SK-N-SH (cell line): ENCODE data around the gene ZNF407. TPM values are rescaled to one million over a fixed set of nuclear protein-coding genes. Genes with fewer than 3 reads are reported as not detected.

Experiments used
- CTCF ChIA-PET: fragments of 300-600, 350-600 bp; formaldehyde crosslinking; extraction: SDS; loops from one replicate; lab custom pipeline; 2021; lab: Yijun Ruan, JAX
- POLR2A ChIA-PET: fragments of 350-600 bp; sonication (Branson Sonifier 250); formaldehyde crosslinking; extraction: SDS; loops from one replicate; lab custom pipeline; 2020; ENCODE audit warnings: antibody characterized with exemption, inconsistent platforms; lab: Yijun Ruan, JAX
- DNase-seq: peaks from one replicate; pipeline ENCODE4 v3.0.0; 2012
- H2AFZ ChIP-seq: fragments of 200-600 bp; sonication (generic); 2 replicates; pipeline ENCODE4 v1.8.1; 2016; ENCODE audit warnings: antibody characterized with exemption, mild to moderate bottlenecking, low read depth
- H3F3A ChIP-seq: fragments of 200-600 bp; sonication (generic); replicated peaks from 2 replicates; pipeline ENCODE3; 2016; ENCODE audit warnings: antibody characterized with exemption, mild to moderate bottlenecking; ENCODE audit not compliant: insufficient read depth
- H3K27ac ChIP-seq, 2 experiments: fragments of 200-500 bp in 1 of 2; fragments of 200-600 bp in 1 of 2; sonication (Bioruptor generic) in 1 of 2; sonication (generic), shearing (Covaris generic) in 1 of 2; 2 replicates each; pipeline versions ENCODE4 v1.5.1 to v1.6.1; 2014 to 2016; ENCODE audit warnings: low read depth in 2 of 2, inconsistent platforms in 1 of 2, low read length in 1 of 2, mild to moderate bottlenecking in 1 of 2, mixed read lengths in 1 of 2
- H3K27me3 ChIP-seq: fragments of 200-600 bp; sonication (generic), shearing (Covaris generic); 2 replicates; pipeline ENCODE4 v1.6.1; 2016; ENCODE audit warnings: mixed run types; ENCODE audit not compliant: insufficient read depth
- H3K36me3 ChIP-seq, 2 experiments: fragments of 200-500 bp in 1 of 2; fragments of 200-600 bp in 1 of 2; sonication (Bioruptor generic) in 1 of 2; sonication (generic) in 1 of 2; replicated peaks in 1 of 2; 2 replicates each; pipeline versions ENCODE3 to v1.5.1; 2014 to 2016; ENCODE audit warnings: low read length in 1 of 2, mild to moderate bottlenecking in 1 of 2; ENCODE audit not compliant: insufficient read depth in 2 of 2, control insufficient read depth in 1 of 2
- H3K4me1 ChIP-seq, 2 experiments: fragments of 200-500 bp in 1 of 2; fragments of 200-600 bp in 1 of 2; sonication (Bioruptor generic) in 1 of 2; sonication (generic), shearing (Covaris generic) in 1 of 2; 2 replicates each; pipeline versions ENCODE4 v1.5.1 to v1.6.1; 2014 to 2016; ENCODE audit warnings: low read depth in 1 of 2, low read length in 1 of 2, mixed run types in 1 of 2; ENCODE audit not compliant: insufficient read depth in 2 of 2, control insufficient read depth in 1 of 2
- H3K4me2 ChIP-seq: fragments of 200-600 bp; sonication (generic), shearing (Covaris generic); 2 replicates; pipeline ENCODE4 v1.6.1; 2017; ENCODE audit warnings: mixed run types
- H3K4me3 ChIP-seq, 2 experiments: fragments of 200-500 bp in 1 of 2; fragments of 200-600 bp in 1 of 2; sonication (Bioruptor generic) in 1 of 2; sonication (generic), shearing (Covaris generic) in 1 of 2; 2 replicates each; pipeline versions ENCODE4 v1.5.1 to v1.8.1; 2014 to 2016; ENCODE audit warnings: low read depth in 2 of 2, inconsistent platforms in 1 of 2, low read length in 1 of 2, mild to moderate bottlenecking in 1 of 2, mixed read lengths in 1 of 2, moderate library complexity in 1 of 2
- H3K79me2 ChIP-seq: fragments of 200-600 bp; sonication (generic); 2 replicates; pipeline ENCODE4 v1.8.1; 2017; ENCODE audit warnings: mild to moderate bottlenecking; ENCODE audit not compliant: insufficient read depth
- H3K9ac ChIP-seq: fragments of 200-600 bp; sonication (generic); 2 replicates; pipeline ENCODE4 v1.6.1; 2017; ENCODE audit warnings: mixed run types
- H3K9me2 ChIP-seq: fragments of 200-600 bp; sonication (generic); 2 replicates; pipeline ENCODE4 v1.6.1; 2017; ENCODE audit warnings: mixed run types
- H3K9me3 ChIP-seq: fragments of 200-600 bp; sonication (generic); 2 replicates; pipeline ENCODE4 v1.6.1; 2017; ENCODE audit warnings: mixed run types, mild to moderate bottlenecking, moderate library complexity
- H4K20me1 ChIP-seq: fragments of 200-600 bp; sonication (generic); 2 replicates; pipeline ENCODE4 v1.6.1; 2017; ENCODE audit warnings: mild to moderate bottlenecking, mixed run types; ENCODE audit not compliant: insufficient read depth
- EP300 ChIP-seq, 2 experiments: IDR thresholded peaks; 2 replicates each; pipeline versions ENCODE4 v1.4.0 to v1.6.1; 2012; ENCODE audit warnings: borderline replicate concordance in 1 of 2, low read depth in 1 of 2, low read length in 1 of 2
- EZH2phosphoT487 ChIP-seq: fragments of 200-600 bp; sonication (generic); IDR thresholded peaks from 2 replicates; pipeline ENCODE4 v1.6.1; 2017; ENCODE audit warnings: low read depth, mixed run types, mild to moderate bottlenecking, antibody characterized with exemption, moderate library complexity, borderline replicate concordance
- FOSL2 ChIP-seq: IDR thresholded peaks from 2 replicates; pipeline ENCODE4 v1.4.0; 2012; ENCODE audit warnings: low read depth, mild to moderate bottlenecking, moderate library complexity, borderline replicate concordance
- IRF3 ChIP-seq: fragments of 150-350 bp; IDR thresholded peaks from 2 replicates; pipeline ENCODE4 v1.6.1; 2016; ENCODE audit warnings: mild to moderate bottlenecking, low read depth, low read length
- MEF2A ChIP-seq: IDR thresholded peaks from 2 replicates; pipeline ENCODE4 v1.4.0; 2012; ENCODE audit warnings: low read depth, borderline replicate concordance
- PBX3 ChIP-seq: IDR thresholded peaks from 2 replicates; pipeline ENCODE4; 2012
- RCOR1 ChIP-seq: fragments of 150-350 bp; IDR thresholded peaks from 2 replicates; pipeline ENCODE4 v1.6.1; 2017; ENCODE audit warnings: antibody characterized with exemption, low read length
- RXRA ChIP-seq: IDR thresholded peaks from 2 replicates; pipeline ENCODE4 v1.4.0; 2012; ENCODE audit warnings: low read depth, mild to moderate bottlenecking, borderline replicate concordance
- TAF1 ChIP-seq: IDR thresholded peaks from 2 replicates; pipeline ENCODE4 v1.6.1; 2012; ENCODE audit warnings: low read depth, mild to moderate bottlenecking, low read length, moderate library complexity, borderline replicate concordance
- TEAD4 ChIP-seq: IDR thresholded peaks from 2 replicates; pipeline ENCODE4 v1.4.0; 2012; ENCODE audit warnings: mild to moderate bottlenecking, borderline replicate concordance; ENCODE audit not compliant: insufficient read depth
- USF1 ChIP-seq: IDR thresholded peaks from 2 replicates; pipeline ENCODE4 v1.4.0; 2012; ENCODE audit warnings: low read depth, borderline replicate concordance
- YY1 ChIP-seq: IDR thresholded peaks from 2 replicates; pipeline ENCODE4 v1.4.0; 2012; ENCODE audit warnings: low read depth, mild to moderate bottlenecking
- WGBS: methylation state at CpG from one replicate; pipeline ENCODE4 v1.1.6; 2017; ENCODE audit warnings: low lambda C conversion rate; 5-methylcytosine and 5-hydroxymethylcytosine counted together
- polyA plus RNA-seq, 3 experiments: library from polyadenylated mRNA; depleted of rRNA; stranded (reverse); fragments of >200 nt; gene quantifications; 2 replicates each; pipeline ENCODE4 v1.2.3, GENCODE V29; 2012
- TF ChIP-seq, protein P1 (sequence below): IDR thresholded peaks from 2 replicates; pipeline ENCODE4 v1.6.1; 2012; ENCODE audit warnings: mild to moderate bottlenecking, low read depth, low read length, moderate library complexity
- TF ChIP-seq, protein P2 (sequence below): IDR thresholded peaks from 2 replicates; pipeline ENCODE4 v1.4.0; 2012; ENCODE audit warnings: low read depth, borderline replicate concordance
- TF ChIP-seq, protein P3 (sequence below): fragments of 150-350 bp; IDR thresholded peaks from 2 replicates; pipeline ENCODE4 v1.6.1; 2017; ENCODE audit warnings: antibody characterized with exemption, low read length, low read depth, borderline replicate concordance

ZNF407 gene
- polyA plus RNA-seq, 1 of the 3 experiments (the other 2 are of a cell fraction), result 2.6 TPM

- H2AFZ ChIP-seq, result no peak overlapping the region
- no peaks in the 10 kb centered on the region for H3K79me2 ChIP-seq
- no peaks in the 10 kb centered on the region for H3K36me3 ChIP-seq
- no peak overlapping the region for H3K27ac ChIP-seq
- no peak overlapping the region for H3K4me2 ChIP-seq
- no peaks in the 10 kb centered on the region for H3F3A ChIP-seq
- DNase-seq, result no peak
- no peaks in the 10 kb centered on the region for H3K9me2 ChIP-seq
- WGBS, result 94% methylated on average over 3 of the region's 3 CpGs
- no peaks in the 10 kb centered on the region for H4K20me1 ChIP-seq
- no peaks in the 10 kb centered on the region for H3K27me3 ChIP-seq
- no peaks in the 10 kb centered on the region for H3K9me3 ChIP-seq
- peaks cover 3 to 10% of the 10 kb centered on the region in 2 experiments; a peak in 2 of 4 replicates for H3K4me1 ChIP-seq
- TF ChIP-seq FOSL2 (no peak), IRF3 (no peak), EZH2phosphoT487 (no peak), MEF2A (no peak), USF1 (no peak), PBX3 (no peak), RXRA (no peak), RCOR1 (no peak), YY1 (no peak), TEAD4 (no peak), EP300 (IDR thresholded peaks at IDR 0.05; ENCODE audit: borderline replicate concordance in 1 of 2, low read depth in 1 of 2, low read length in 1 of 2) (no peak), TAF1 (no peak)
- TF ChIP-seq, protein P1, sequence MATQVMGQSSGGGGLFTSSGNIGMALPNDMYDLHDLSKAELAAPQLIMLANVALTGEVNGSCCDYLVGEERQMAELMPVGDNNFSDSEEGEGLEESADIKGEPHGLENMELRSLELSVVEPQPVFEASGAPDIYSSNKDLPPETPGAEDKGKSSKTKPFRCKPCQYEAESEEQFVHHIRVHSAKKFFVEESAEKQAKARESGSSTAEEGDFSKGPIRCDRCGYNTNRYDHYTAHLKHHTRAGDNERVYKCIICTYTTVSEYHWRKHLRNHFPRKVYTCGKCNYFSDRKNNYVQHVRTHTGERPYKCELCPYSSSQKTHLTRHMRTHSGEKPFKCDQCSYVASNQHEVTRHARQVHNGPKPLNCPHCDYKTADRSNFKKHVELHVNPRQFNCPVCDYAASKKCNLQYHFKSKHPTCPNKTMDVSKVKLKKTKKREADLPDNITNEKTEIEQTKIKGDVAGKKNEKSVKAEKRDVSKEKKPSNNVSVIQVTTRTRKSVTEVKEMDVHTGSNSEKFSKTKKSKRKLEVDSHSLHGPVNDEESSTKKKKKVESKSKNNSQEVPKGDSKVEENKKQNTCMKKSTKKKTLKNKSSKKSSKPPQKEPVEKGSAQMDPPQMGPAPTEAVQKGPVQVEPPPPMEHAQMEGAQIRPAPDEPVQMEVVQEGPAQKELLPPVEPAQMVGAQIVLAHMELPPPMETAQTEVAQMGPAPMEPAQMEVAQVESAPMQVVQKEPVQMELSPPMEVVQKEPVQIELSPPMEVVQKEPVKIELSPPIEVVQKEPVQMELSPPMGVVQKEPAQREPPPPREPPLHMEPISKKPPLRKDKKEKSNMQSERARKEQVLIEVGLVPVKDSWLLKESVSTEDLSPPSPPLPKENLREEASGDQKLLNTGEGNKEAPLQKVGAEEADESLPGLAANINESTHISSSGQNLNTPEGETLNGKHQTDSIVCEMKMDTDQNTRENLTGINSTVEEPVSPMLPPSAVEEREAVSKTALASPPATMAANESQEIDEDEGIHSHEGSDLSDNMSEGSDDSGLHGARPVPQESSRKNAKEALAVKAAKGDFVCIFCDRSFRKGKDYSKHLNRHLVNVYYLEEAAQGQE, result no peak
- TF ChIP-seq, protein P2, sequence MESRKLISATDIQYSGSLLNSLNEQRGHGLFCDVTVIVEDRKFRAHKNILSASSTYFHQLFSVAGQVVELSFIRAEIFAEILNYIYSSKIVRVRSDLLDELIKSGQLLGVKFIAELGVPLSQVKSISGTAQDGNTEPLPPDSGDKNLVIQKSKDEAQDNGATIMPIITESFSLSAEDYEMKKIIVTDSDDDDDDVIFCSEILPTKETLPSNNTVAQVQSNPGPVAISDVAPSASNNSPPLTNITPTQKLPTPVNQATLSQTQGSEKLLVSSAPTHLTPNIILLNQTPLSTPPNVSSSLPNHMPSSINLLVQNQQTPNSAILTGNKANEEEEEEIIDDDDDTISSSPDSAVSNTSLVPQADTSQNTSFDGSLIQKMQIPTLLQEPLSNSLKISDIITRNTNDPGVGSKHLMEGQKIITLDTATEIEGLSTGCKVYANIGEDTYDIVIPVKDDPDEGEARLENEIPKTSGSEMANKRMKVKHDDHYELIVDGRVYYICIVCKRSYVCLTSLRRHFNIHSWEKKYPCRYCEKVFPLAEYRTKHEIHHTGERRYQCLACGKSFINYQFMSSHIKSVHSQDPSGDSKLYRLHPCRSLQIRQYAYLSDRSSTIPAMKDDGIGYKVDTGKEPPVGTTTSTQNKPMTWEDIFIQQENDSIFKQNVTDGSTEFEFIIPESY, result no peak
- TF ChIP-seq, protein P3, sequence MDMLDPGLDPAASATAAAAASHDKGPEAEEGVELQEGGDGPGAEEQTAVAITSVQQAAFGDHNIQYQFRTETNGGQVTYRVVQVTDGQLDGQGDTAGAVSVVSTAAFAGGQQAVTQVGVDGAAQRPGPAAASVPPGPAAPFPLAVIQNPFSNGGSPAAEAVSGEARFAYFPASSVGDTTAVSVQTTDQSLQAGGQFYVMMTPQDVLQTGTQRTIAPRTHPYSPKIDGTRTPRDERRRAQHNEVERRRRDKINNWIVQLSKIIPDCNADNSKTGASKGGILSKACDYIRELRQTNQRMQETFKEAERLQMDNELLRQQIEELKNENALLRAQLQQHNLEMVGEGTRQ, result no peak
- ChIA-PET POLR2A (no interaction called here), CTCF (no interaction called here)
- H3K4me3 ChIP-seq, result no peak overlapping the region
- no peak overlapping the region for H3K9ac ChIP-seq
These were observed 268.9 kb downstream of the ZNF407 start for GRCh38 chr18:74866577-74866976.
